ENCODE measurements around the gene OR4E1. TPM values are rescaled to one million over a fixed set of nuclear protein-coding genes. Genes with fewer than 3 reads are reported as not detected.
"Not testable (repeated sequence)": the region's sequence is repeated elsewhere in the genome, so short reads cannot be mapped to it uniquely, and the experiment has no call there.

OR4E1 gene
- total and polyA plus RNA-seq, 4 donors, result not detected

DNA sequence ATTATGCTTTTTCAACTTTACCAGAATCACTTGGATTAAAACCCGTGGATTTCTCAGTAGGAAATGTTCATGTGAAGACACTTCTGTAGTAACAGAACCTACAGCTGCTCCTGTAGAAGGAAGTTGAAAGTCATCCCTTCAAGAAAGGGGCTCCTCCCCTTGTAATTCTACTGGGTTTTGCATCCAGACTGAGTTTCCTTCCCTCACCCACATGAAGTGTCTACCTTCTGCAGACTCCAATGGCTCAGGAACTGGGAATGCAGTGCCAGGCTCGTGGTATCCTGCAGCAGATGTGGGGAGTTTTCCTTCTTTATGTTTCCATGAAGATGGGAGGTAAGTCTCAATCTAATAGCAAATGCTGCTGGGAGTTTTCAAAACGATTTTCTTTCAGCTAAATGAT, 30.9 kb downstream of the OR4E1 start:
- intact Hi-C loops (cut with DNase I), result no loop called here
- no peak overlapping the region for H3K4me3 ChIP-seq (ENCODE audit: low read length in 2 of 2)
- H3K27me3 ChIP-seq (ENCODE audit: control insufficient read depth in 1 of 2, insufficient read depth in 2 of 2, low read length in 1 of 2), result no peaks in the 10 kb centered on the region
- H3K36me3 ChIP-seq (ENCODE audit: control insufficient read depth in 1 of 2, insufficient read depth in 2 of 2, low read length in 1 of 2), result no peaks in the 10 kb centered on the region
- H3K27ac ChIP-seq (ENCODE audit: low read depth in 1 of 2, low read length in 2 of 2), result no peak overlapping the region
- 53 to 59% methylated on average over 3 of the region's 3 CpGs for WGBS, 2 donors
- H3K9me3 ChIP-seq (ENCODE audit: control insufficient read depth, low read length), result no peaks in the 10 kb centered on the region
- no peak for DNase-seq
- ATAC-seq (ENCODE audit: low FRiP score), result no peak
- no peaks in the 10 kb centered on the region for H3K4me1 ChIP-seq (ENCODE audit: control insufficient read depth in 1 of 2, insufficient read depth in 2 of 2, low read length in 2 of 2)

DNA sequence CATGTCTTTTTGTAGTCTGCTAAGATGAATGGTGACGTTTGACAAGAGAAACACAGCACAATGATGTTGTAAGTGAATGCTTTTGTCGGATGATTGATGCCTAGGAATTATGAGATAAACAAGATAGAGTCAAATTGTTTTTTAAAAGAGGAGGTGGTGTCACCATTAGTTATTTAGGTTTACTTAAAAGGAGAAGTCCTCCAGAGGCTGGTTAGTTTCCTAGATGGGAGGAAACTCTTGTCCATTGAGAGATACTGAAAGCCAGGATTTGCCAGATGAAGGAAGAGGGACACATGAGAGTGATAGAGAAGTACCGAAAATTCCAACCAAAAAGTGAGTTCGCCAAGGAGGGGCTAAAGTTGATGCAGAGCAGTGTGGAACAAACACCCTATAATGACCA, 38.8 kb downstream of the OR4E1 start, which contains the start of gene OR10G2:
OR10G2 (minus strand) TSS at position 101 of the 400 bp plus-strand sequence; CDS start at position 3, 98 bp downstream.
- Histone ChIP-seq H3K9me3 (ENCODE audit: control insufficient read depth, low read length) (no peaks in the 10 kb centered on the region), H3K4me1 (ENCODE audit: control insufficient read depth in 1 of 2, insufficient read depth in 2 of 2, low read length in 2 of 2) (no peaks in the 10 kb centered on the region), H3K27me3 (ENCODE audit: control insufficient read depth in 1 of 2, insufficient read depth in 2 of 2, low read length in 1 of 2) (no peaks in the 10 kb centered on the region), H3K36me3 (ENCODE audit: control insufficient read depth in 1 of 2, insufficient read depth in 2 of 2, low read length in 1 of 2) (no peaks in the 10 kb centered on the region), H3K4me3 (ENCODE audit: low read length in 2 of 2) (no peak within 1 kb of the TSS), H3K27ac (ENCODE audit: low read depth in 1 of 2, low read length in 2 of 2) (no peak within 1 kb of the TSS)
- no peak for ATAC-seq (ENCODE audit: low FRiP score)
- intact Hi-C loops (cut with DNase I), result no loop called here
- WGBS, 2 donors, result 74 to 76% methylated on average over 4 of the region's 4 CpGs
- no peak for DNase-seq

DNA sequence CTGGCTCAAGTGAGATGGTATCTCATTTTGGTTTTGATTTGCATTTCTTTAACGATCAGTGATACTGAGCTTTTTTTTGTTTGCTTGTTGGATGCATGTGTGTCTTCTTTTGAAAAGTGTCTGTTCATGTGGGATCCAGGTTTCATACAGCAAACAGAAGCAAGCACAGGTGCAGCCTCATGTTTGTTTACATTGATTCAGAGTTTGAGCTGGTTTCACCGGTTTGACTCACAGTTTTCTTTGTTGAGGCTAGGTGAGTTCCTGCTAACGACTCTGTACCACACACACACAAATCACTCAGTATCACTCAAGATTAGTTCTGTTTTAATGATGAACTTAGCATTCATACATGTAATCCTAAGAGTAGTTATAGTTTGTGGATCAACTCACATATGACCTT, 42.5 kb downstream of the OR4E1 start:
- peaks cover 1% of the 10 kb centered on the region for H3K9me3 ChIP-seq (ENCODE audit: control insufficient read depth, low read length)
- DNase-seq (no peak), ATAC-seq (ENCODE audit: low FRiP score) (no peak)
- no peaks in the 10 kb centered on the region for H3K27me3 ChIP-seq (ENCODE audit: control insufficient read depth in 1 of 2, insufficient read depth in 2 of 2, low read length in 1 of 2)
- 25 to 52% methylated on average over 3 of the region's 3 CpGs for WGBS, 2 donors
- H3K4me3 ChIP-seq (ENCODE audit: low read length in 2 of 2), result no peak overlapping the region
- no peak overlapping the region for H3K27ac ChIP-seq (ENCODE audit: low read depth in 1 of 2, low read length in 2 of 2)
- H3K36me3 ChIP-seq (ENCODE audit: control insufficient read depth in 1 of 2, insufficient read depth in 2 of 2, low read length in 1 of 2), result no peaks in the 10 kb centered on the region
- no peaks in the 10 kb centered on the region for H3K4me1 ChIP-seq (ENCODE audit: control insufficient read depth in 1 of 2, insufficient read depth in 2 of 2, low read length in 2 of 2)
- intact Hi-C loops (cut with DNase I), result no loop called here

DNA sequence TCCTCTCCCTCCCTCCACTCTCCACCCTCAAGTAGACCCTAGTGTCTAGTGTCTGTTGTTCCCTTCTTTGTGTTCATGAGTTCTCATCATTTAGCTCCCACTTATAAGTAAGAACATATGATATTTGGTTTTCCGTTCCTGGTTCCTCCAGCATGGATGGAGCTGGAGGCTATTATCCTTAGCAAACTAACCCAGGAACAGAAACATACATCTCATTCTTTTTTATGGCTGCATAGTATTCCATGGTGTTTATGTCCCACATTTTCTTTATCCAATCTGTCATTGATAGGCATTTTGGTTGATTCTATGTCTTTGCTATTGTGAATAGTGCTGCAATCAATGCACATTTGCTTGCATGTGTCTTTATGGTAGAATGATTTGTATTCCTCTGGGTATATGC, 43.1 kb downstream of the OR4E1 start:
- H3K27ac ChIP-seq (ENCODE audit: low read depth in 1 of 2, low read length in 2 of 2); H3K27me3 ChIP-seq (ENCODE audit: control insufficient read depth in 1 of 2, insufficient read depth in 2 of 2, low read length in 1 of 2); intact Hi-C loops (cut with DNase I); H3K4me1 ChIP-seq (ENCODE audit: control insufficient read depth in 1 of 2, insufficient read depth in 2 of 2, low read length in 2 of 2); H3K9me3 ChIP-seq (ENCODE audit: control insufficient read depth, low read length); H3K36me3 ChIP-seq (ENCODE audit: control insufficient read depth in 1 of 2, insufficient read depth in 2 of 2, low read length in 1 of 2); H3K4me3 ChIP-seq (ENCODE audit: low read length in 2 of 2); DNase-seq; ATAC-seq (ENCODE audit: low FRiP score): not testable (repeated sequence)
- WGBS, 2 donors, result 92 to 94% methylated on average over 1 of the region's 1 CpG

- no peaks in the 10 kb centered on the region for H3K36me3 ChIP-seq (ENCODE audit: control insufficient read depth in 1 of 2, insufficient read depth in 2 of 2, low read length in 1 of 2)
- H3K27me3 ChIP-seq (ENCODE audit: control insufficient read depth in 1 of 2, insufficient read depth in 2 of 2, low read length in 1 of 2), result no peaks in the 10 kb centered on the region
- intact Hi-C loops (cut with DNase I), result no loop called here
- H3K27ac ChIP-seq (ENCODE audit: low read depth in 1 of 2, low read length in 2 of 2), result no peak overlapping the region
- H3K4me3 ChIP-seq (ENCODE audit: low read length in 2 of 2), result no peak overlapping the region
- ATAC-seq (ENCODE audit: low FRiP score) (no peak), DNase-seq (no peak)
- no peaks in the 10 kb centered on the region for H3K4me1 ChIP-seq (ENCODE audit: control insufficient read depth in 1 of 2, insufficient read depth in 2 of 2, low read length in 2 of 2)
- WGBS, 2 donors, result 50 to 55% methylated on average over 3 of the region's 3 CpGs
- peaks cover 1% of the 10 kb centered on the region for H3K9me3 ChIP-seq (ENCODE audit: control insufficient read depth, low read length)
These were observed 47.0 kb downstream of the OR4E1 start for GRCh38 chr14:21626491-21627230.

Other genes with a start within 250 kb of the OR4E1 start
- 10 to 100 TPM; 66.0 to 73.3 TPM for gene CHD8, start 217.7 kb downstream of the OR4E1 start, total RNA-seq
- 10 to 100 TPM; 10.4 to 28.5 TPM for gene CHD8, start 217.7 kb downstream of the OR4E1 start, polyA plus RNA-seq
- gene RAB2B, start 196.9 kb downstream of the OR4E1 start, total RNA-seq, result 10 to 100 TPM; 30.5 to 31.6 TPM
- 10 to 100 TPM in 1 of 2 donors, 1 to 10 TPM in 1; 8.6 to 21.7 TPM for gene RAB2B, start 196.9 kb downstream of the OR4E1 start, polyA plus RNA-seq
- 10 to 100 TPM; 67.8 to 75.7 TPM for gene TOX4, start 196.6 kb downstream of the OR4E1 start, total RNA-seq
- gene TOX4, start 196.6 kb downstream of the OR4E1 start, polyA plus RNA-seq, result 10 to 100 TPM; 19.0 to 41.8 TPM
- 10 to 100 TPM; 32.5 to 45.5 TPM for gene METTL3, start 162.5 kb downstream of the OR4E1 start, total RNA-seq
- 10 to 100 TPM in 1 of 2 donors, 1 to 10 TPM in 1; 8.6 to 48.4 TPM for gene METTL3, start 162.5 kb downstream of the OR4E1 start, polyA plus RNA-seq
- 10 to 100 TPM in 1 of 2 donors, 1 to 10 TPM in 1; 9.2 to 12.2 TPM for gene SALL2, start 147.5 kb downstream of the OR4E1 start, total RNA-seq
- gene SALL2, start 147.5 kb downstream of the OR4E1 start, polyA plus RNA-seq, result 1 to 10 TPM; 4.1 to 7.0 TPM
- gene OR10G3, start 93.7 kb downstream of the OR4E1 start, total RNA-seq, result not detected
- gene OR10G3, start 93.7 kb downstream of the OR4E1 start, polyA plus RNA-seq, result under 1 TPM in 1 of 2 donors, not detected in 1; 0.63 TPM
- gene OR10G2, start 38.9 kb downstream of the OR4E1 start, total RNA-seq, result not detected
- gene OR10G2, start 38.9 kb downstream of the OR4E1 start, polyA plus RNA-seq, result not detected
- gene OR4E2, start 20.0 kb downstream of the OR4E1 start, total RNA-seq, result not detected
- gene OR4E2, start 20.0 kb downstream of the OR4E1 start, polyA plus RNA-seq, result not detected